ENCODE data around the gene HSD3B7. TPM values are rescaled to one million over a fixed set of nuclear protein-coding genes. Genes with fewer than 3 reads are reported as not detected.
A peak's percentile ranks its signal among the peaks of the same experiment; 100 is the strongest.

HSD3B7 gene
- total and polyA plus RNA-seq, 12 donors: 3.3 to 13.3 (median 5.7) TPM

GRCh38 chr16:30991052-30991451, 6.0 kb downstream of the HSD3B7 start:
- H3K4me3 ChIP-seq: no peak overlapping the region
- no peaks in the 10 kb centered on the region for H3K9me3 ChIP-seq
- intact Hi-C loops (cut with DNase I): loop anchor here in 2 of 10 donors (5.0 to 10.0 kb wide), 2 partner anchors 41 to 154 kb away; partner anchors contain the start of gene STX4 (in 1 of the 2)

GRCh38 chr16:30992276-30992780, 7.3 kb downstream of the HSD3B7 start:
- H3K27me3 ChIP-seq: no peaks in the 10 kb centered on the region
- no peak for ATAC-seq
- intact Hi-C loops (cut with DNase I): loop anchor here in 2 of 10 donors (5.0 to 10.0 kb wide), 2 partner anchors 40 to 152 kb away; partner anchors contain the start of gene STX4 (in 1 of the 2)
- H3K9me3 ChIP-seq: no peaks in the 10 kb centered on the region
- H3K4me1 ChIP-seq: peaks cover 4 to 17% (median 7%) of the 10 kb centered on the region in 9 donors
- no peak for DNase-seq
- H3K36me3 ChIP-seq: peaks cover 0 to 12% (median 0%) of the 10 kb centered on the region in 9 donors
- H3K27ac ChIP-seq: no peak overlapping the region
- no peak overlapping the region for H3K4me3 ChIP-seq
- 84 to 86% methylated on average over 21 of the region's 21 CpGs for WGBS, 2 donors
- TF ChIP-seq CTCF (IDR thresholded peaks at IDR 0.05): no peak

More at GRCh38 chr16:30991052-30991451, 6.0 kb downstream of the HSD3B7 start:
- TF ChIP-seq CTCF (IDR thresholded peaks at IDR 0.05): no peak
- DNase-seq (no peak), ATAC-seq (no peak)
- Histone ChIP-seq H3K4me1 (peaks cover 0 to 6% (median under 1%) of the 10 kb centered on the region in 9 donors), H3K27ac (no peak overlapping the region), H3K36me3 (peaks cover 0 to 20% (median 0%) of the 10 kb centered on the region in 9 donors), H3K27me3 (no peaks in the 10 kb centered on the region)
- WGBS, 2 donors: 77 to 81% methylated on average over 8 of the region's 8 CpGs

GRCh38 chr16:30992931-30993816, 8.2 kb downstream of the HSD3B7 start:
- no peaks in the 10 kb centered on the region for H3K27me3 ChIP-seq
- TF ChIP-seq CTCF (IDR thresholded peaks at IDR 0.05): no peak
- no peak overlapping the region for H3K4me3 ChIP-seq
- H3K27ac ChIP-seq: no peak overlapping the region
- peaks cover 0 to 3% (median 0%) of the 10 kb centered on the region in 9 donors for H3K36me3 ChIP-seq
- WGBS, 2 donors: 68 to 76% methylated on average over 29 of the region's 29 CpGs
- H3K9me3 ChIP-seq: no peaks in the 10 kb centered on the region
- ATAC-seq (no peak), DNase-seq (no peak)
- intact Hi-C loops (cut with DNase I): loop anchor here in 2 of 10 donors (5.0 to 10.0 kb wide), 2 partner anchors 39 to 152 kb away; partner anchors contain the start of gene STX4 (in 1 of the 2)
- H3K4me1 ChIP-seq: peaks cover 4 to 26% (median 12%) of the 10 kb centered on the region in 9 donors

GRCh38 chr16:30995927-30996323, 10.9 kb downstream of the HSD3B7 start:
- ATAC-seq (no peak), DNase-seq (no peak)
- peak overlapping the region in 6 of 10 donors; percentile 39 to 88 (median 66) for H3K27ac ChIP-seq
- peaks cover 4 to 28% (median 16%) of the 10 kb centered on the region in 9 donors for H3K4me1 ChIP-seq
- intact Hi-C loops (cut with DNase I): loop anchor here in 3 of 10 donors (5.0 to 10.0 kb wide), 3 partner anchors 76 to 446 kb away; partner anchors contain the start of genes ZNF646 (in 1 of the 3), ZNF668 (in 1 of the 3) and ZNF843 (in 1 of the 3)
- peak overlapping the region in 2 of 10 donors; percentile 61 to 64 for H3K4me3 ChIP-seq
- 85 to 86% methylated on average over 11 of the region's 11 CpGs for WGBS, 2 donors
- H3K9me3 ChIP-seq: no peaks in the 10 kb centered on the region
- H3K27me3 ChIP-seq: no peaks in the 10 kb centered on the region
- no peaks in the 10 kb centered on the region for H3K36me3 ChIP-seq
- TF ChIP-seq CTCF (IDR thresholded peaks at IDR 0.05): no peak

Data from heart right ventricle (tissue), 16 donors.